Endodermal cell (in vitro differentiated cells): ENCODE results near the gene ANKRD66. TPM values are rescaled to one million over a fixed set of nuclear protein-coding genes. Genes with fewer than 3 reads are reported as not detected.

Source experiments
- DNase-seq: peaks from one replicate; pipeline ENCODE4 v3.0.0-alpha.2; 2017
- H3K27ac ChIP-seq: 2 replicates; pipeline ENCODE4 v1.5.1; 2013; ENCODE audit warnings: mild to moderate bottlenecking, low read depth, low read length, moderate library complexity
- H3K27me3 ChIP-seq: 2 replicates; pipeline ENCODE4 v1.6.1; 2013; ENCODE audit warnings: mild to moderate bottlenecking, low read length, moderate library complexity; ENCODE audit not compliant: insufficient read depth, control insufficient read depth, poor library complexity, severe bottlenecking
- H3K36me3 ChIP-seq: 2 replicates; pipeline ENCODE4 v1.7.0; 2013; ENCODE audit warnings: mild to moderate bottlenecking, low read length, moderate library complexity; ENCODE audit not compliant: control insufficient read depth, insufficient read depth
- H3K4me1 ChIP-seq: one replicate; pipeline ENCODE4 v1.7.0; 2013; ENCODE audit warnings: low read length; ENCODE audit not compliant: control insufficient read depth, insufficient read depth
- H3K4me3 ChIP-seq: 2 replicates; pipeline ENCODE4 v1.5.1; 2013; ENCODE audit warnings: mild to moderate bottlenecking, low read length, moderate library complexity
- H3K9ac ChIP-seq: 2 replicates; pipeline ENCODE4 v1.6.1; 2013; ENCODE audit warnings: mild to moderate bottlenecking, low read length, moderate library complexity; ENCODE audit not compliant: poor library complexity, severe bottlenecking; ENCODE audit errors: extremely low read depth
- H3K9me3 ChIP-seq: 2 replicates; pipeline ENCODE4 v1.6.1; 2013; ENCODE audit warnings: mild to moderate bottlenecking, low read length, moderate library complexity; ENCODE audit not compliant: control insufficient read depth
- H3K27ac Mint-ChIP-seq: 2 replicates; pipeline ENCODE4 v1.8.0; 2020; ENCODE audit warnings: mixed read lengths
- H3K27me3 Mint-ChIP-seq: 2 replicates; pipeline ENCODE4 v1.8.0; 2021; ENCODE audit warnings: mild to moderate bottlenecking, mixed read lengths; ENCODE audit not compliant: insufficient read depth
- H3K36me3 Mint-ChIP-seq: 2 replicates; pipeline ENCODE4 v1.8.0; 2020; ENCODE audit warnings: low read depth, mixed read lengths
- H3K4me1 Mint-ChIP-seq: 2 replicates; pipeline ENCODE4 v1.8.0; 2020; ENCODE audit warnings: mixed read lengths
- H3K4me3 Mint-ChIP-seq: 2 replicates; pipeline ENCODE4 v1.8.0; 2020; ENCODE audit warnings: mild to moderate bottlenecking, moderate library complexity, mixed read lengths
- H3K9me3 Mint-ChIP-seq: 2 replicates; pipeline ENCODE4 v1.8.0; 2020; ENCODE audit warnings: mild to moderate bottlenecking, mixed read lengths
- WGBS, 2 experiments: methylation state at CpG; one replicate each; pipeline versions ENCODE4 v1.1.5 to v1.1.7; 2013; ENCODE audit warnings: missing lambda C conversion rate in 2 of 2, mixed read lengths in 1 of 2; ENCODE audit not compliant: insufficient coverage in 1 of 2, insufficient read length in 1 of 2; 5-methylcytosine and 5-hydroxymethylcytosine counted together
- total RNA-seq, 2 donors: library from RNA; stranded (reverse); fragmentation: NEBNext Ultra II Directional in 1 of 2; extraction: Animal tissue kit (Norgen Biotek cat#: 25700) in 1 of 2; gene quantifications; 2 replicates in 1 of 2; 3 replicates in 1 of 2; pipeline ENCODE4 v1.2.1, GENCODE V29; 2021
- TF ChIP-seq, protein P1 (sequence below): fragments of 200-600 bp; sonication (generic); conservative IDR thresholded peaks from 2 replicates; pipeline ENCODE4 v1.5.0; 2021; ENCODE audit warnings: antibody characterized with exemption, mild to moderate bottlenecking

ANKRD66 gene
- total RNA-seq, 2 donors from 2014 or later: not detected

DNA sequence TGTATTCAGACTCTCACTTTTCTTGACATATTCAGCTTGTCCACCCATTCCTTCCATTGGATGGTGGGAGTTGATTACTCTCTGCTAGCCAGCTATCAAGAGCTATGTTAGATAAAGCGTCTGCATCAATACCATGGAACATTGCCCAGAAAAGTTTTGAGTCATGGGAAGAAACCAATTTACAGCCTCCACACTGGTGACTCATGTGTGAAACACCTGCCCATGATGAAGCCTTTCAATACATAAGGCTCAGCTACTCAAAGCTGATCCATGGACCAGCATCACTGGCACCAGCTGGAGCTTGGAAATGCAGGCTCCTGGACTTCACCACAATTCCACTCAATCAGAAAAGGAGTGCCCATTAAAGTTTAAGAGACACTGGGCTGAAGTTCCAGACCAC, 27.6 kb upstream of the ANKRD66 start:
- H3K27ac Mint-ChIP-seq: no peak overlapping the region

DNA sequence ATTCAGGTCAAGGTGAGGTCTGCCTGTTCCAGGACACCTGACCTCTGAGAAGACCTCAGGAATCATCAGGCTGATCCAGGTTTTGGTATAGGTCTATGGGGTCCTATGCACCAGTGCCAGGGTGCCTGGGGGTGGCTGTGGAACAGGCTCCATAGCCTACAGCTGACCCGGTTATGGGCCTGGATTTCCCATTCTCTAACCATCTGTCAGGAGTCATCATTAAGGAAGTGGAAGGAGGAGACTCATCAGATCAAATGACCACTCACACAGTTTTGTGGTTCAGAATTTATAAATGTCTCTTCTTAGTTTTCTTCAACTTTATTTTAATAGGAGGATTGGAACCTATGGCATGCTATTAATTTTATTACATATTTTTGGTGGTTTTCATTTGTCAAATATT, 26.3 kb upstream of the ANKRD66 start:
- H3K36me3 Mint-ChIP-seq: no peaks in the 10 kb centered on the region
- H3K9me3 ChIP-seq: no peaks in the 10 kb centered on the region
- peaks cover 2% of the 10 kb centered on the region for H3K27me3 Mint-ChIP-seq
- no peak for DNase-seq
- H3K9ac ChIP-seq: no peak overlapping the region
- no peak overlapping the region for H3K27ac ChIP-seq
- H3K4me3 Mint-ChIP-seq: no peak overlapping the region
- H3K4me1 ChIP-seq: no peaks in the 10 kb centered on the region
- no peaks in the 10 kb centered on the region for H3K4me1 Mint-ChIP-seq
- TF ChIP-seq, protein P1, sequence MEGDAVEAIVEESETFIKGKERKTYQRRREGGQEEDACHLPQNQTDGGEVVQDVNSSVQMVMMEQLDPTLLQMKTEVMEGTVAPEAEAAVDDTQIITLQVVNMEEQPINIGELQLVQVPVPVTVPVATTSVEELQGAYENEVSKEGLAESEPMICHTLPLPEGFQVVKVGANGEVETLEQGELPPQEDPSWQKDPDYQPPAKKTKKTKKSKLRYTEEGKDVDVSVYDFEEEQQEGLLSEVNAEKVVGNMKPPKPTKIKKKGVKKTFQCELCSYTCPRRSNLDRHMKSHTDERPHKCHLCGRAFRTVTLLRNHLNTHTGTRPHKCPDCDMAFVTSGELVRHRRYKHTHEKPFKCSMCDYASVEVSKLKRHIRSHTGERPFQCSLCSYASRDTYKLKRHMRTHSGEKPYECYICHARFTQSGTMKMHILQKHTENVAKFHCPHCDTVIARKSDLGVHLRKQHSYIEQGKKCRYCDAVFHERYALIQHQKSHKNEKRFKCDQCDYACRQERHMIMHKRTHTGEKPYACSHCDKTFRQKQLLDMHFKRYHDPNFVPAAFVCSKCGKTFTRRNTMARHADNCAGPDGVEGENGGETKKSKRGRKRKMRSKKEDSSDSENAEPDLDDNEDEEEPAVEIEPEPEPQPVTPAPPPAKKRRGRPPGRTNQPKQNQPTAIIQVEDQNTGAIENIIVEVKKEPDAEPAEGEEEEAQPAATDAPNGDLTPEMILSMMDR: no peak
- no peak overlapping the region for H3K4me3 ChIP-seq
- no peak overlapping the region for H3K27ac Mint-ChIP-seq
- no peaks in the 10 kb centered on the region for H3K36me3 ChIP-seq
- no peaks in the 10 kb centered on the region for H3K9me3 Mint-ChIP-seq
- WGBS, 2 experiments: 76 to 100% methylated on average over 1 of the region's 1 CpG
- no peaks in the 10 kb centered on the region for H3K27me3 ChIP-seq

More for the DNA sequence above, 27.6 kb upstream of the ANKRD66 start:
- Mint-ChIP-seq H3K4me3 (no peak overlapping the region), H3K9me3 (no peaks in the 10 kb centered on the region), H3K36me3 (no peaks in the 10 kb centered on the region), H3K4me1 (no peaks in the 10 kb centered on the region), H3K27me3 (peaks cover 2% of the 10 kb centered on the region)
- H3K9ac ChIP-seq: no peak overlapping the region
- no peak overlapping the region for H3K27ac ChIP-seq
- TF ChIP-seq, protein P1: no peak
- H3K9me3 ChIP-seq: no peaks in the 10 kb centered on the region
- H3K4me1 ChIP-seq: no peaks in the 10 kb centered on the region
- 91 to 100% methylated on average over 1 of the region's 1 CpG for WGBS, 2 experiments
- H3K4me3 ChIP-seq: no peak overlapping the region
- DNase-seq: no peak
- no peaks in the 10 kb centered on the region for H3K36me3 ChIP-seq
- no peaks in the 10 kb centered on the region for H3K27me3 ChIP-seq

DNA sequence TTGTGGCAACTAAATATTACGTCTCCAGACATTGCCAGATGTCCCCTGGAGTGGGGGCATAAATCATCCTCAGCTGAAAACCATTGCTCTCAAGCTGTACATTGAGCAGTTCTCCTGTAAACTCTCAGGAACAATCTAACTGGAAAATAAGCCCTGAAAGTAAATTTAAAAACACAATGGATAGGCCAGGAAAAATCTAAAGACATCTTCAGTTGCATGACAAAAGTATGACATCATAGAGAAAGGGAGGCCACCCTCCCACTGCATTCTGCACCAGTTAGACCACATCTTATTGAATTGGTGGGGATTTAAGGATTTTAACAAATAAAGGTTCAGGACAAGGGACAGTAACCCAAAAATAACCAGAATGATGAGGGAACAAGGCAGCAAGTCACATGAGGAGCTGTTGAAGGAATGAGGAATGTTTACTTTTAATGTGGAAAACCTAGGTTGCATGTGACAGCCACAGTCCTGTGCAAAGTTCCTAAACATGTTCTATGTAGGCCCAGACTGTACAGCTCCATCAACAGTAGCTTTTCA, 16.9 kb upstream of the ANKRD66 start:
- WGBS, 2 experiments: 97 to 100% methylated on average over 1 of the region's 1 CpG
- Mint-ChIP-seq H3K27me3 (peaks cover 7% of the 10 kb centered on the region), H3K4me3 (no peak overlapping the region), H3K27ac (no peak overlapping the region), H3K36me3 (no peaks in the 10 kb centered on the region), H3K4me1 (no peaks in the 10 kb centered on the region), H3K9me3 (no peaks in the 10 kb centered on the region)
- TF ChIP-seq, protein P1: no peak
- Histone ChIP-seq H3K9me3 (no peaks in the 10 kb centered on the region), H3K4me1 (no peaks in the 10 kb centered on the region), H3K4me3 (no peak overlapping the region), H3K27ac (no peak overlapping the region), H3K36me3 (no peaks in the 10 kb centered on the region), H3K9ac (no peak overlapping the region), H3K27me3 (no peaks in the 10 kb centered on the region)
- DNase-seq: no peak
